Activated CD4-positive, CD25-positive, alpha-beta regulatory T cell treated with anti-CD3 and anti-CD28 coated beads, Interleukin-2, amount 50 U/mL, for 72 hours (primary cell): Measurements from ENCODE around the gene CBLB.
"Not testable (repeated sequence)": the region's sequence is repeated elsewhere in the genome, so short reads cannot be mapped to it uniquely, and the experiment has no call there.

ENCODE experiments used
- DNase-seq: peaks from one replicate; pipeline ENCODE4 v3.0.0; 2021

The CBLB gene

GRCh38 chr3:105746231-105746996, 122.4 kb downstream of the CBLB start:
- DNase-seq, result no peak

DNA sequence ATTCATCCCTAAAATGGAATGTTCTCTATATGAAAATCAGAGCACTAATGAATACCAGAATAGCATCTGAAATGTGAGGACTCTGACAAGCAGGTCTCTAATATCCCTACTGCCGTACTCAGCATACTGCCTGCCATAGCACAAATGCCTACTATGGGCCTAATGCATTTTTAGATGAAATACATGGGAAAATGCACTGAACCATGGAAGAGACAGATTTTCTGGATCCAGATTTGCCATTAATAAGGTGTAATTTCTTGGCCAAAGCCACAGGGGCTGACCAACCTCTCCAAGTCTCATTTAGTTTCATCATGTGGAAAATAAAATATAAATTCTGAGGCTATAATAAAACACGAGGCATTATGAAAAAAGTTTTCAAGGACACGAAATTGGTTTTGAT, 123.8 kb downstream of the CBLB start:
- no peak for DNase-seq

- DNase-seq, result no peak
Observed at GRCh38 chr3:105744202-105744601, 124.6 kb downstream of the CBLB start.

GRCh38 chr3:105733356-105733755, 135.5 kb downstream of the CBLB start:
- DNase-seq, result no peak

DNA sequence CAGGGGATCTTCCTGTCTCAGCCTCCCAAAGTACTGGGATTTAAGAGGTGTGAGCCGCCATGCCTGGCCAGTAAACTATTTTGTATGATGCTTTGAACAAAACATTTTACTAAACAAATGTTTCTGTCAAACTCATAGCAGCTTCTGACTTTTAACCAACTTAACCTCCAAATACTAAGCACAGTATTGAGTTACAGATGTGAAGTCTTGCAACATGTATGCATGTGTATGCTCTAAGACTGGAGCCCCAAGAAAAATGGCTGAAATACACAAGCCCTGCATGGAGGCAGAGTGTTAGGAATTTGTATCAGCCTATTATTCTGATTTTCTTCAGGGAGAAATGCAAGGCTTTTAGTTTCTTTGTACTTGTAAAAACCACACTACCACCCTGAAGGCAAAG, 137.1 kb downstream of the CBLB start:
- no peak for DNase-seq

DNA sequence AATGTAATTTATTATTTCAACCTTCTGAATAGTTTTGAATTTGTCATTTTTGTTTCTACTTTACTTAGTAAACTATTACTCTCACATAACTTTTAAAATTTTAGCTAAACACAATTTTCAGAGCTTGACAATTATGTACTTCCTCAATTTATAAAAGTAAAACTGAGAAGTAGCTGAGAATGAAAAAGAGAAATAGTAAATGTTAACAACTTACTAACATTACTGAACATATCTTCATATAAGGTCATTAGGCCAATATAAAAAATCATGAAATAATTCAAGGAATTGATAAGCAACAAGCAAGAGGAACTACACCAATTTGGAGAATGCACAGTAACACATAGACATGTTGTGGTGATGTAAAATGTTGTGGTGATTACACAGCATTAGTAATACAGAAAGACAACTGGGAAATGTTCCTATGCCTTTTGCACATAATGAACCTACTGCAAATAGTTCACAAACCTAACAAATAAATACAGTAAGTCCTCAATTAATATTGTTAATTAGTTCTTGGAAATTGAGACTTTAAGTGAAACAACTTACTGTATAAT, 137.9 kb downstream of the CBLB start:
- no peak for DNase-seq

DNA sequence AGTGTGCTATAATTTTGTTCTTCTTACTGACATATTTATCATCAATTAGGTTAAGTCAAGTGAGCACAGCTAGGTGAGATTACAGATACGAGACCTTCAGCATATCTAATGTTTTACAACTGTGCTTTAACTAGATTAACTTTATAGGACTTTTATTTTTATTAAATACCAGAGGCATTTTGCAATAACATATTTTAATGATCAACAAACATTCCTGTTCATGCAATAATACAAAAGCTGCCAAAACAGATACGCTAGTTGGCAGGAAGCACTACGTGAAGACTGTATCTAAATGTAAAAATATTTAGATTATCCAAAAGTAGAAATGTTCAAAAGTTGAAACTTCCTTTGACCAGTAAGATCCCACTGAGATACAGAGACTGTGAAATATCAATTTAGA, 139.1 kb downstream of the CBLB start:
- no peak for DNase-seq

GRCh38 chr3:105728771-105729312, 140.0 kb downstream of the CBLB start:
- no peak for DNase-seq

- DNase-seq, result not testable (repeated sequence)
Observed at GRCh38 chr3:105727036-105727435, 141.8 kb downstream of the CBLB start.

DNA sequence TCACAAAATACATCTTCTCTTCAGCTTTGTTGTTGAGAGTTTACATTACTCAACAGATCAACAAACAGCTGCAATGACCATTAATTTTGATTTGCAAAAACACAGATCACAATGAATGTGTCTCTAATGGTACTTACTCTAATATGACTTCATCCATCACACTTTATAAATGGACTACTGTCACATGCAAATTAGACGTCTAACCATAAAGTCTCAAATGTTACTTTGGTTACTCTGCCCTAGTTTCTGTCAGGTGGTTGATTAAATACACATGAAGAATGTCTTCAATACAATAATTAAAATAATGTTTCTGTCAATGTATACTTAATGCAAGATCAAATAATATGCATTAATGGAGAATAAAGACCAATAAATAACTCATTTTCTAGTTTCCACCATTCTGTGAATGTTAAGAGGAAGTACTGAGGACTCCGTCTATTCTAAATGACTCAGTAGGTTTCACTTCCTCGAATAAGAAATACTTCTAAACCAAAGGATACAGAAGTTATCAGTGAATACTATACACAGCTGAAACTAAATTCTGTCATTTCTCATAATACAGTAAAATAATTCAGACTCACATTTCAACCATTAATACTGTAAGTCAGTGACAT, 145.8 kb downstream of the CBLB start:
- no peak for DNase-seq

GRCh38 chr3:105719791-105720190, 149.0 kb downstream of the CBLB start:
- DNase-seq, result no peak

GRCh38 chr3:105715372-105715771, 153.4 kb downstream of the CBLB start:
- no peak for DNase-seq

DNA sequence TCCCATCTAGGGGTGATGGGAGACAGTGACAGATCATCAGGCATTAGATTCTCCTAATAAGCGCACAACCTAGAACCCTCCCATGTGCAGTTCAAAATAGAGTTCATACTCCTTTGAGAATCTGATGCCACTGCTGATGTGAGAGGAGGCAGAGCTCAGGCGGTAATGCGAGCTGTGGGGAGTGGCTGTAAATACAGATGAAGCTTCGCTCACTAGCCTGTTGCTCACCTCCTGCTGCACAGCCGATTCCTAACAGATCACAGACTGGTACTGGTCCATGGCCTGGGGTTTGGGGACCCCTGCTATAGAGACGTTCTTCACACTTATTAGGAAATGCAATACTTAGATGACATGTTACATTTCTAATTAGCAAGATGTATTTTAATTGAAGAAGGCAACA, 154.4 kb downstream of the CBLB start:
- no peak for DNase-seq

GRCh38 chr3:105708980-105709379, 159.8 kb downstream of the CBLB start:
- DNase-seq, result no peak

DNA sequence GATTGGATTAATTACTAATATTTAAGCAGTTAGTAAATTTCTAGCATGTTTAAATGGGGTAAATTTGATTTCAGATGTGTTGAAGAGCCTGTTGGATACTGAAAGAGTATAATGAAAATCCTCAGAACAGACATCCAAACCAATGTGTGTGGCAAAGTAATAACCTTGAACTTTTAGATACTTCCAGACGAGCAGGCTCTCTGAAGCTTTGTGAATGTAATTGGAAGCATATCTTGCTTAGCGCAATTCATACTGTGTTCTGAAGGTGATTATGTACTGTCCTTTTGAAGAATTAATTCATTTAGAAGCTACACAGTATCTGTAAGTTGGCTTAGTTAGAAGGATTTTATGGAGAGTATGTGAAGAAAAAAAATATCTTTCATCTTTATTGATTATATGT, 161.8 kb downstream of the CBLB start:
- DNase-seq, result no peak

DNA sequence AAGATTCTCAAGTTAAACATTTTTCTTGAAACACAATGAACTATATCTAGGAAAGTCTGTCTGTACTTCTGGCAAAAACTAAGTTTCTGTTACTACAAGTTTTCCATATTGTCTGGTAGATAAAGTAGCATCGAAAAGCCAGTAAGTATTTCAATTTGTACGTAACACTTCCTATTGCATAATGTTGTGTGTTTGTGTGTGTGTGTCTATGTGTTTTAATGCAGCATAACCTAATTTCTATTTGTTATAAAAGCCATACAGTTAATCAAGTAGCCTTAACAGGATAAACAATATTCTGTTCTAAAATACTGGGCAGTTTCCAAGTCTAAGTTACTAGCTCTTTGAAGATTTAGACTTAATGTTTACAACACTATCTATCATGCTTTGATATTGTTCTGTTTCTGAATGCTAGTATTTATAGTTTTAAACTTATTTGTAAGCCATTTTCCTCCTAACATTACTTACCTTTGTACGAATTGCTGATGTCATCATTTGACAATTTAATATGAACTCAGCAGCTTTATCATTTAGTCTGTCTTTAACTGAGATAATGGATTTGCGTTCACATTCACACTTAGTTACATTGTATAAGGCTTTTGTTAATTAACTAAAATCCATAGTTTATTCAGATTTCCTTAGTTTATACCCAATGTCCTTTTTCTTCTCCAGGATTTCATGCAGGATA, 163.9 kb downstream of the CBLB start:
- DNase-seq, result no peak

DNA sequence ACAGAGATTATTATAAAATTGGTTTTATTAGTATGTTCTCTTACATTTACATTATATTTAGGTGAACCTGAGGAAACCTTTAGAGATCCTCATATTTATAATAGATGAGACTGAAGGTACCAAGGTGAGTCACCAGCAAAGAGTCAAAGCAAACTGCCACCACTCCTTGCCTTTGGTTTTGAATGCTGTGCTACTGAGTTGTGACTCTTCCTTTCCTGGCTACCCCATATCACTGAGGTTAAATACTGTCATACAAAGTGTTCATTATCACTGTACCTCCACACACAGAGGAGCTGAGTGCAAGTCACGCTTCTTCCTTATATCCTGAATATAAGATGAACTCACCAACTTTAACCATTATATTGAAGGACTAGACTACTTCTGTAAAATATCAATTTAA, 168.2 kb downstream of the CBLB start:
- no peak for DNase-seq

DNA sequence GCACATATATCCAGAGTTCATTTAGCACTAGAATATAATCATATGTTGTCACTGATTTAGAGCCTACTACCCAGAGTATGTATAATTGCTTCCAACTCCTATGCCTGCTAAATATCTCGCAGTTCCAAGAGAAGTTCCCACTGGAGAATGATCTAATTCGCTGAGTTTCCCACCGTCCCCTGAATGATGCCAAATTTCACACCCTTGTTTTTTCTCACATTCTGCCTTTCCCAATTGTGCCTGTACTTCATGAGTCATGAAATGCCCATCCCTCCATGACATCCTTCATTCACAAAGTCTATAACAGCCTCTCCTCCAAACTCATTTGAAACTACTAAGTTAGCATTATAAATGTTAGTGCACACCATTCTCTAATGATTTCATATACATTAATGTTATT, 177.2 kb downstream of the CBLB start:
- DNase-seq, result no peak

DNA sequence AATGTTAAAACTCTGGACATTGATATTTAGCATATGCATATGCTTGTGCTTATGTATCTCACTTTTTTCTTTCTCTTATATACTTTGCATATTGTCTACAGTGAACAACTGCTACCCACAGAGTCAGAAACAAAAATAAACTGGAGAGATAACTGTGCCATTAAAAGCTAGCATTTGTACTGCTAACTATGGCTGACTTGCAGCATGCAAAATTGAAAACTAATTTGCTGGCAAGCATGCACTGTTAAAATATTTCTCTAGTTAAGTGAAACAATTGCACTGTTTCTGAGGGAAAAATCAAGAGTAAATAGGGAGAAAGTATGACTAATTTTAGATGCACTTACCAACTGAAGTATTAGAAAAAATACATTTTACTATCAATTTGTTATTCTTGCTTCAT, 177.8 kb downstream of the CBLB start:
- no peak for DNase-seq

DNA sequence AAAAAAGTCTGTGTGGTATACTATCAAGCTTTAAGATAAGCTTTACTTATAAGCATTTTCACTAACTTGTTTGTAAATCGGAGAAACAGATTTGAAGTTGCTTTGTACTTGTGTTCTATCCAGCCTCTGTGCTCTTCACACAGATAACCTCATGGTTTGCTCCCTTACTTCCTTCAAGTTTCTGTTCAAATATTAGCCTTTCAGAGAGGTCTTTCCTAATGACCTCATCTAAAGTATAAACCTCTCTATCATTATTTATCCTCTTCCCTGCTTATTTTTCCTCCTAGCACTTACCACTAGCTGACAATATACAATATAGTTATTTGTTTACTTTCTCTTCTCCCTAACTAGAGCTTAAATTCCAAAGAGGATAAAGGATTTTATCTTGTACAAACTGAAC, 180.0 kb downstream of the CBLB start:
- no peak for DNase-seq

DNA sequence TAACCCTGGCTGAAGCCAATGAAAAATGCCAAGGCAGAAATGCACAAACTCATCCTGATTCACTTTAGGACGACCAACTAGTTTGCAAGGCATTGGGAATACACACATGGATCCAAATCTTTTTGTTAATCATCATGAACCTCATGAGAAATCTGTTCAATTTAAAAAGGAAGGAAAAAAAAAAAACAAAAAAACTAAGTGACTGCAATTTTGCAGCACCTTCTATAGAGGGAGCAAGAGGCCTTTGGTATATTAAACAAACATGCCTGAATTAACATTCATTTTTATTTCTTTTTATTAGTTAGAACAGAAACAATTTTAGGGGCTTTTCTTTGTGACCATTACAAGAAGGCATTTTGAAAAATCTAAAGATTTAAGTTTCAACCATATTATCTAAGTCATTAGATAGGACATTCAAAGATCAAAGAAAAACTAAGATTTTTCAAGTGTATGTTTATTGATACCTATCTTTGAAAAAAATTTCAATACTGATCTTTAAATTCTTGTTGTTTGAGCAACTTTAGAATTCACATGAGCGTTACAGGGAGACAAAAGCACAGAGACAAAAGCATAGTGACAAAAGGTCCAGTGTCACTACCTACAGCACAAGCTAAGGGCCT, 182.4 kb downstream of the CBLB start:
- DNase-seq, result no peak

- DNase-seq, result no peak
Observed at GRCh38 chr3:105679951-105680350, 188.9 kb downstream of the CBLB start.

- DNase-seq, result no peak
Observed at GRCh38 chr3:105678017-105678416, 190.8 kb downstream of the CBLB start.
